Transverse colon (tissue), 4 donors: ENCODE data around the gene TMEM181. TPM values are rescaled to one million over a fixed set of nuclear protein-coding genes. Genes with fewer than 3 reads are reported as not detected.

Experiments used
- DNase-seq: peaks from one replicate; pipeline ENCODE4 v3.0.0-alpha.2; 2019
- H3K27ac ChIP-seq, 4 donors: fragments of 200-600 bp; sonication (generic); 2 replicates each; pipeline ENCODE4 v1.5.1; 2016 to 2018; ENCODE audit warnings: inconsistent platforms in 4 of 4
- H3K27me3 ChIP-seq: fragments of 200-600 bp; sonication (generic); 2 replicates; pipeline ENCODE4 v1.5.1; 2017; ENCODE audit warnings: inconsistent platforms
- H3K36me3 ChIP-seq, 4 donors: fragments of 200-600 bp; sonication (generic); 2 replicates each; pipeline ENCODE4 v1.5.1; 2017 to 2019; ENCODE audit warnings: inconsistent platforms in 4 of 4
- H3K4me1 ChIP-seq, 4 donors: fragments of 200-600 bp; sonication (generic); 2 replicates each; pipeline ENCODE4 v1.5.1; 2017 to 2020; ENCODE audit warnings: inconsistent platforms in 4 of 4
- H3K4me3 ChIP-seq, 4 donors: fragments of 200-600 bp; sonication (generic); 1 replicate in 1 of 4; 2 replicates in 3 of 4; pipeline versions ENCODE4 v1.5.1 to v1.6.1; 2017 to 2019; ENCODE audit warnings: inconsistent platforms in 4 of 4
- H3K9me3 ChIP-seq, 2 donors: fragments of 200-600 bp; sonication (generic); 2 replicates each; pipeline ENCODE4 v1.5.1; 2017 to 2019; ENCODE audit warnings: inconsistent platforms in 2 of 2
- EP300 ChIP-seq: sonication (generic); formaldehyde crosslinking; IDR thresholded peaks from one replicate; pipeline ENCODE4 v1.6.1; 2017; ENCODE audit warnings: antibody characterized with exemption, low read depth
- POLR2A ChIP-seq: fragments of 450-650 bp; IDR thresholded peaks from one replicate; pipeline ENCODE4 v1.6.1; 2016; ENCODE audit warnings: antibody characterized with exemption, mild to moderate bottlenecking, moderate library complexity
- POLR2AphosphoS5 ChIP-seq, 3 donors: sonication (generic); formaldehyde crosslinking; IDR thresholded peaks; one replicate each; pipeline ENCODE4 v1.6.1; 2016; ENCODE audit warnings: antibody characterized with exemption in 3 of 3
- WGBS, 2 donors: methylation state at CpG; one replicate each; pipeline ENCODE4 v1.1.5; 2018; ENCODE audit warnings: low coverage in 1 of 2; 5-methylcytosine and 5-hydroxymethylcytosine counted together
- in situ Hi-C, 4 donors: fragments of 200-750 bp; cut with MboI; loops; one replicate each; pipeline versions ENCODE4 v1.15.0 to v1.15.1; 2017; ENCODE audit warnings: low sequenced_read_pairs in 3 of 4, low pct_ligation_motif_present in 1 of 4, low pct_unique_long_range_greater_than_20kb in 1 of 4
- intact Hi-C: fragments of 100-400 bp; cut with DNase I; formaldehyde crosslinking; loops from one replicate; pipeline ENCODE4 v1.15.1; 2023; ENCODE audit warnings: low total_unique reads
- total RNA-seq, 4 donors: library from RNA; depleted of rRNA; stranded (reverse); fragments of >200 nt; gene quantifications; one replicate each; pipeline ENCODE4 v1.1.0, GENCODE V29; 2016
- TF ChIP-seq, protein P1 (sequence below), 5 experiments: fragments of 200-600 bp in 3 of 5; fragments of 450-650 bp in 2 of 5; sonication (generic) in 3 of 5; IDR thresholded peaks; 1 replicate in 2 of 5; 2 replicates in 3 of 5; pipeline ENCODE4 v1.5.1; 2016 to 2017; ENCODE audit warnings: antibody characterized with exemption in 5 of 5, inconsistent platforms in 3 of 5, mild to moderate bottlenecking in 2 of 5, moderate library complexity in 1 of 5

The TMEM181 gene
- total RNA-seq, 4 donors from 2014 or later = 15.7 to 41.3 (median 34.2) TPM

- Histone ChIP-seq H3K27me3 (peaks cover 51% of the 10 kb centered on the region), H3K27ac (peak overlapping the region; percentile 1 to 46 (median 27)), H3K36me3 (no peaks in the 10 kb centered on the region), H3K4me1 (peaks cover 0 to 31% (median 17%) of the 10 kb centered on the region in 4 donors), H3K9me3 (no peaks in the 10 kb centered on the region), H3K4me3 (peak overlapping the region; percentile 4 to 68 (median 43))
- DNase-seq = peak; percentile 19
- intact Hi-C loops = no loop called here
- no peak for TF ChIP-seq POLR2A
- TF ChIP-seq EP300 = no peak
- TF ChIP-seq, protein P1, sequence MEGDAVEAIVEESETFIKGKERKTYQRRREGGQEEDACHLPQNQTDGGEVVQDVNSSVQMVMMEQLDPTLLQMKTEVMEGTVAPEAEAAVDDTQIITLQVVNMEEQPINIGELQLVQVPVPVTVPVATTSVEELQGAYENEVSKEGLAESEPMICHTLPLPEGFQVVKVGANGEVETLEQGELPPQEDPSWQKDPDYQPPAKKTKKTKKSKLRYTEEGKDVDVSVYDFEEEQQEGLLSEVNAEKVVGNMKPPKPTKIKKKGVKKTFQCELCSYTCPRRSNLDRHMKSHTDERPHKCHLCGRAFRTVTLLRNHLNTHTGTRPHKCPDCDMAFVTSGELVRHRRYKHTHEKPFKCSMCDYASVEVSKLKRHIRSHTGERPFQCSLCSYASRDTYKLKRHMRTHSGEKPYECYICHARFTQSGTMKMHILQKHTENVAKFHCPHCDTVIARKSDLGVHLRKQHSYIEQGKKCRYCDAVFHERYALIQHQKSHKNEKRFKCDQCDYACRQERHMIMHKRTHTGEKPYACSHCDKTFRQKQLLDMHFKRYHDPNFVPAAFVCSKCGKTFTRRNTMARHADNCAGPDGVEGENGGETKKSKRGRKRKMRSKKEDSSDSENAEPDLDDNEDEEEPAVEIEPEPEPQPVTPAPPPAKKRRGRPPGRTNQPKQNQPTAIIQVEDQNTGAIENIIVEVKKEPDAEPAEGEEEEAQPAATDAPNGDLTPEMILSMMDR (IDR thresholded peaks at IDR 0.05) = no peak
- no peak for TF ChIP-seq POLR2AphosphoS5 (IDR thresholded peaks at IDR 0.05)
- in situ Hi-C loops = no loop called here
- WGBS, 2 donors = 12% methylated on average over 64 of the region's 94 CpGs; no CpG with 5 or more reads in 1 of the 2 donors
Observed at GRCh38 chr6:158536891-158537798, 22.7 kb upstream of the TMEM181 start.

- in situ Hi-C loops = no loop called here
Observed at GRCh38 chr6:158538741-158539140, 21.1 kb upstream of the TMEM181 start.

DNA sequence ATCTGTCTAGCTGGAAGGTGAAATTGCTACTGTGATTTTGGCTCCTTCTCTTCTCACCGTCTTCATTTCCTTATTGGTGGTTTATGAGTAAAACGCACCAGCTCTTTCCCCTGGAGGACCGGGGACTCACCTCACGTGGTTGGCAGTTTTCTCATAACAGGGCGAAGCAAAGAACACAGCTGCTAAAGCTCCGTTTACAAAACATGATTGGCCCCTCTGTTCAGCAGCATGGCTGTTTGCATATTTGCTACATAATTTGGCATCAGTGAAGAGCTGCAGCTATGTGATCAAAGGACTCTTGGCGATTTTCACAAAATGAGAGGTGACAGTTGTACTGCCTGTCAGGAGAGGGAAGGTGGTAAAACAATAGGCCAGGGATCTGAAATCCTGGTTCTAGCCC is 20.5 kb upstream of the TMEM181 start:
- no peaks in the 10 kb centered on the region for H3K36me3 ChIP-seq
- H3K27me3 ChIP-seq = peaks cover 50% of the 10 kb centered on the region
- TF ChIP-seq EP300 (no peak), POLR2AphosphoS5 (IDR thresholded peaks at IDR 0.05) (no peak), POLR2A (no peak)
- TF ChIP-seq, protein P1 (IDR thresholded peaks at IDR 0.05) = no peak
- in situ Hi-C loops = no loop called here
- H3K4me1 ChIP-seq = peaks cover 0 to 31% (median 17%) of the 10 kb centered on the region in 4 donors
- no peak for DNase-seq
- intact Hi-C loops = no loop called here
- 25 to 34% methylated on average over 5 to 7 of the region's 7 CpGs for WGBS, 2 donors
- H3K4me3 ChIP-seq = no peak overlapping the region
- no peaks in the 10 kb centered on the region for H3K9me3 ChIP-seq
- H3K27ac ChIP-seq = no peak overlapping the region

More at GRCh38 chr6:158538741-158539140, 21.1 kb upstream of the TMEM181 start:
- H3K36me3 ChIP-seq = no peaks in the 10 kb centered on the region
- peak overlapping the region in 1 of 4 donors; percentile 25 for H3K27ac ChIP-seq
- TF ChIP-seq POLR2A (no peak), EP300 (no peak), POLR2AphosphoS5 (IDR thresholded peaks at IDR 0.05) (no peak)
- TF ChIP-seq, protein P1 (IDR thresholded peaks at IDR 0.05) = no peak
- peaks cover 0 to 31% (median 17%) of the 10 kb centered on the region in 4 donors for H3K4me1 ChIP-seq
- no peak for DNase-seq
- intact Hi-C loops = no loop called here
- 28% methylated on average over 2 of the region's 2 CpGs; no CpG with 5 or more reads in 1 of the 2 donors for WGBS, 2 donors
- no peaks in the 10 kb centered on the region for H3K9me3 ChIP-seq
- H3K27me3 ChIP-seq = peaks cover 51% of the 10 kb centered on the region
- no peak overlapping the region for H3K4me3 ChIP-seq

GRCh38 chr6:158539881-158540280 is 20.0 kb upstream of the TMEM181 start:
- H3K9me3 ChIP-seq = no peaks in the 10 kb centered on the region
- H3K27ac ChIP-seq = no peak overlapping the region
- H3K36me3 ChIP-seq = no peaks in the 10 kb centered on the region
- H3K4me3 ChIP-seq = no peak overlapping the region
- WGBS, 2 donors = 81 to 87% methylated on average over 6 of the region's 6 CpGs
- H3K4me1 ChIP-seq = peaks cover 0 to 31% (median 17%) of the 10 kb centered on the region in 4 donors
- DNase-seq = no peak
- TF ChIP-seq POLR2A (no peak), POLR2AphosphoS5 (IDR thresholded peaks at IDR 0.05) (no peak), EP300 (no peak)
- TF ChIP-seq, protein P1 (IDR thresholded peaks at IDR 0.05) = no peak
- H3K27me3 ChIP-seq = peaks cover 45% of the 10 kb centered on the region
- intact Hi-C loops (no loop called here), in situ Hi-C loops (no loop called here)
